NCI-H1694 (cell line): ENCODE results near the gene CEL.
"Not testable (repeated sequence)": the region's sequence is repeated elsewhere in the genome, so short reads cannot be mapped to it uniquely, and the experiment has no call there.

Experiments used
- DNase-seq: peaks from one replicate; lab custom pipeline; 2025; lab: John Stamatoyannopoulos, UW

Gene CEL

GRCh38 chr9:133061764-133062145 lies at the start of gene CEL:
Gene CEL (plus strand): TSS chr9:133061981. CDS start chr9:133062003, 22 bp downstream.
- DNase-seq: not testable (repeated sequence)

- no peak for DNase-seq
Measured at GRCh38 chr9:133014696-133015095, 47.1 kb upstream of the CEL start.

- no peak for DNase-seq
Measured at GRCh38 chr9:133023117-133023890, 38.5 kb upstream of the CEL start.

- no peak for DNase-seq
Measured at GRCh38 chr9:133026426-133026825, 35.4 kb upstream of the CEL start.

- no peak for DNase-seq
Measured at GRCh38 chr9:133027134-133027533, 34.6 kb upstream of the CEL start.

GRCh38 chr9:133028221-133028620 lies 33.6 kb upstream of the CEL start:
- DNase-seq: no peak

GRCh38 chr9:133029994-133030316 lies 31.8 kb upstream of the CEL start:
- no peak for DNase-seq

GRCh38 chr9:133030317-133031129 lies 31.3 kb upstream of the CEL start, which contains the start of gene GTF3C5:
Gene GTF3C5 (plus strand): TSS chr9:133030997. CDS start chr9:133031012, 15 bp downstream.
- DNase-seq: peak; percentile 98

- no peak for DNase-seq
Measured at GRCh38 chr9:133031130-133031422, 30.7 kb upstream of the CEL start.

GRCh38 chr9:133031496-133031911 lies 30.3 kb upstream of the CEL start:
- DNase-seq: no peak

- no peak for DNase-seq
Measured at GRCh38 chr9:133032171-133032570, 29.6 kb upstream of the CEL start.

- no peak for DNase-seq
Measured at GRCh38 chr9:133035669-133036068, 26.1 kb upstream of the CEL start.

- DNase-seq: no peak
Measured at GRCh38 chr9:133037775-133038515, 23.8 kb upstream of the CEL start.

GRCh38 chr9:133040892-133041479 lies 20.8 kb upstream of the CEL start:
- not testable (repeated sequence) for DNase-seq

GRCh38 chr9:133041958-133042357 lies 19.8 kb upstream of the CEL start:
- DNase-seq: no peak

- DNase-seq: no peak
Measured at GRCh38 chr9:133042676-133043075, 19.1 kb upstream of the CEL start.

GRCh38 chr9:133043449-133044035 lies 18.2 kb upstream of the CEL start:
- no peak for DNase-seq

- DNase-seq: no peak
Measured at GRCh38 chr9:133044125-133044524, 17.7 kb upstream of the CEL start.

- DNase-seq: no peak
Measured at GRCh38 chr9:133044661-133045060, 17.1 kb upstream of the CEL start.

- DNase-seq: no peak
Measured at GRCh38 chr9:133045132-133045531, 16.6 kb upstream of the CEL start.

- no peak for DNase-seq
Measured at GRCh38 chr9:133046196-133046899, 15.4 kb upstream of the CEL start.
